SK-N-SH (cell line): ENCODE measurements around the gene SCN3B.

Experiments
- CTCF ChIP-seq: fragments of 200-600 bp; sonication (generic); IDR thresholded peaks from 2 replicates; pipeline ENCODE4 v1.6.1; 2017; ENCODE audit warnings: antibody characterized with exemption, mild to moderate bottlenecking, moderate library complexity
- EP300 ChIP-seq, 2 experiments: IDR thresholded peaks; 2 replicates each; pipeline versions ENCODE4 v1.4.0 to v1.6.1; 2012; ENCODE audit warnings: borderline replicate concordance in 1 of 2, low read depth in 1 of 2, low read length in 1 of 2
- EZH2phosphoT487 ChIP-seq: fragments of 200-600 bp; sonication (generic); IDR thresholded peaks from 2 replicates; pipeline ENCODE4 v1.6.1; 2017; ENCODE audit warnings: low read depth, mixed run types, mild to moderate bottlenecking, antibody characterized with exemption, moderate library complexity, borderline replicate concordance
- FOSL2 ChIP-seq: IDR thresholded peaks from 2 replicates; pipeline ENCODE4 v1.4.0; 2012; ENCODE audit warnings: low read depth, mild to moderate bottlenecking, moderate library complexity, borderline replicate concordance
- POLR2AphosphoS5 ChIP-seq: IDR thresholded peaks from 2 replicates; pipeline ENCODE4 v1.6.1; 2012; ENCODE audit warnings: low read depth, low read length
- RFX5 ChIP-seq: IDR thresholded peaks from 2 replicates; pipeline ENCODE4 v1.6.1; 2012; ENCODE audit warnings: mild to moderate bottlenecking, improper control_type of control experiment, low read length
- SMC3 ChIP-seq: IDR thresholded peaks from 2 replicates; pipeline ENCODE4 v1.6.1; 2012; ENCODE audit warnings: low read depth, low read length, improper control_type of control experiment
- USF1 ChIP-seq: IDR thresholded peaks from 2 replicates; pipeline ENCODE4 v1.4.0; 2012; ENCODE audit warnings: low read depth, borderline replicate concordance
- USF2 ChIP-seq: fragments of 150-350 bp; IDR thresholded peaks from 2 replicates; pipeline ENCODE4 v1.6.1; 2017; ENCODE audit warnings: antibody characterized with exemption, low read length, low read depth, borderline replicate concordance
- ZBTB33 ChIP-seq: IDR thresholded peaks from 2 replicates; pipeline ENCODE4 v1.4.0; 2012; ENCODE audit warnings: low read depth, borderline replicate concordance
- TF ChIP-seq, protein P1 (sequence below): IDR thresholded peaks from 2 replicates; pipeline ENCODE4; 2012
- TF ChIP-seq, protein P2 (sequence below): IDR thresholded peaks from 2 replicates; pipeline ENCODE4 v1.4.0; 2012; ENCODE audit warnings: low read depth

GRCh38 chr11:123670081-123670480 lies 15.7 kb upstream of the SCN3B start:
- TF ChIP-seq CTCF: no peak
- TF ChIP-seq EZH2phosphoT487: no peak
- no peak for TF ChIP-seq RFX5
- no peak for TF ChIP-seq POLR2AphosphoS5
- TF ChIP-seq USF1: no peak
- TF ChIP-seq, protein P1, sequence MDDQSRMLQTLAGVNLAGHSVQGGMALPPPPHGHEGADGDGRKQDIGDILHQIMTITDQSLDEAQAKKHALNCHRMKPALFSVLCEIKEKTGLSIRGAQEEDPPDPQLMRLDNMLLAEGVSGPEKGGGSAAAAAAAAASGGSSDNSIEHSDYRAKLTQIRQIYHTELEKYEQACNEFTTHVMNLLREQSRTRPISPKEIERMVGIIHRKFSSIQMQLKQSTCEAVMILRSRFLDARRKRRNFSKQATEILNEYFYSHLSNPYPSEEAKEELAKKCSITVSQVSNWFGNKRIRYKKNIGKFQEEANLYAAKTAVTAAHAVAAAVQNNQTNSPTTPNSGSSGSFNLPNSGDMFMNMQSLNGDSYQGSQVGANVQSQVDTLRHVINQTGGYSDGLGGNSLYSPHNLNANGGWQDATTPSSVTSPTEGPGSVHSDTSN: no peak
- TF ChIP-seq, protein P2, sequence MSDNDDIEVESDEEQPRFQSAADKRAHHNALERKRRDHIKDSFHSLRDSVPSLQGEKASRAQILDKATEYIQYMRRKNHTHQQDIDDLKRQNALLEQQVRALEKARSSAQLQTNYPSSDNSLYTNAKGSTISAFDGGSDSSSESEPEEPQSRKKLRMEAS: no peak
- TF ChIP-seq EP300 (IDR thresholded peaks at IDR 0.05; ENCODE audit: borderline replicate concordance in 1 of 2, low read depth in 1 of 2, low read length in 1 of 2): no peak
- no peak for TF ChIP-seq ZBTB33
- no peak for TF ChIP-seq SMC3
- no peak for TF ChIP-seq USF2
- TF ChIP-seq FOSL2: no peak
